Erythroblast (primary cell): Measurements from ENCODE around the gene PDGFC.

Experiments used
- GATA1 ChIP-seq: IDR thresholded peaks from 2 replicates; pipeline ENCODE4 v1.6.1; 2011; ENCODE audit warnings: low read depth, mild to moderate bottlenecking, control low read depth, low read length, moderate library complexity
- POLR2A ChIP-seq: IDR thresholded peaks from 2 replicates; pipeline ENCODE4 v1.6.1; 2011; ENCODE audit warnings: mild to moderate bottlenecking, low read length

DNA sequence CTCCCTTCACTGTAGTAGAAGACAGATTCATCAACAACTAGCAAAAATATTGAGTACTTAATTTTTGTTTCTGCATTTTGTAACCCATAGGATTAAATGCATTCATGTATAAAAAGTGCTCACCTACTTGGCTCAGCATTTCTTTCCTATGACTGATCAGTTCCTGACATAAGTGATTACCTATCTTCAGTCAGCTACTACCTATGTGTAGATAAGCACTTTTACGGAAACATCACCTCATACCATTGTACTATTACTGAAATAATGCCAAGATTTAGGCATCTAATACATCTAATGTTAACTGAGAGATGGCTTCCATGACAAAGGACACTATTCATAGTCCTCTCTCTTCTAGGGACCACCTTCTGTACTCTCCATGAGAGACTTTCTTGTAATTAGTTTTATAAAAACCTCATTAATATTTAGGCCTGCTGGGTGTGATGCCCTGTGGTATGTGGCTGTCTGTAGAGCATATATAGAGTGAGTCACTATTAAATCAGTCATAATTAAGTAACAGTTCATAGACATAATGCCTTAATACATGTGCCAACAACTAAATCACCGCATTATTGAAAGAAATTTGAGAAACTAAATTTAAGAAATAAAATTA lies 147.0 kb downstream of the PDGFC start:
- no peak for TF ChIP-seq POLR2A
- no peak for TF ChIP-seq GATA1
